ENCODE measurements around the gene NXPE3.

Gene NXPE3

GRCh38 chr3:101836160-101836559, 57.1 kb downstream of the NXPE3 start:
- TF ChIP-seq CTCF (IDR thresholded peaks at IDR 0.05; ENCODE audit: control insufficient read depth, insufficient read depth, low read depth, low read length, missing control alignments): no peak
- no peak overlapping the region for H3K4me3 ChIP-seq (ENCODE audit: control insufficient read depth, low read depth, low read length)
- DNase-seq (ENCODE audit: low read depth): no peak

DNA sequence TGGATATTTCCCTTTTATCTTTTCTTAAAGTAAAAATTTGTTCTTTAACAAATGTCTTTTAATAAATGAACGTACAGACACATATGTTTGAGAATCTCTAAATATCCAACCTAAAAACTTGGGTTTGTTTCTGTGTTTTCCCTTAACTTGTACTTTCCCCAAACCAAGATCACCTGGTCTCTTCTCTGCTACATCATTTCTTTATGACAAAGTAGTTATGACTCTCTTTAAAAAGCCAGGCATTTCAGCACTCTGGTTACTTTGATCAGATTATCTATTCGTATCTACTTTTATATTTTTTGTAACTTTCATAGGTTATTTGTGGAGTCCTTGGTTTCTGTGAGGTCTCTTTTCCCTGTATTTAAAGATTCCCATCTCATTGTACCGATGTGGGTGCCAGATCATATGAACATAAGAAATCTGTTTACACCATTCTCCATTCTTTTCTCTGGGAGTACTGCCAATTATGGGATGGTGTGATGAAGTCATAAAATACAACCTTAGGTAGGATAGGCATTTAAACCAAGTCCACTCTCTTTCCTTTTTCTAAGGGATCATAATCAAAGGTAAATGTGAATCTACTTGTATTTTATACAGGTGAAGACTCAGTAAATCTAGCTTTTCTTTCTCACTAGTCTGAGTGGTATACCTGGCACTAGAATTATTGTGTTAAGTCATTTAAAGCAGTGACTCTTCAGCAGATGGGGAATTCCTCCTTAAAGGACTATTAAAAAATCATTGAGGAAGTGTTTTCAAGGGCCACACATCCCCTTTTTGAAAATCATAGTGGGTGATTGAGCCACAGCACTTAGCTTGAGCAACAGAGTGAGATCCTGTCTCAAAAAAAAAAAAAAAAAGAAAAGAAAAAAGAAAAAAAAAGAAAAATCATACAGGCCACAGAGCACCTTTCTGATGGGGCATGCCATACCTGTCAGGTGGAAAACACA, 57.9 kb downstream of the NXPE3 start:
- TF ChIP-seq CTCF (IDR thresholded peaks at IDR 0.05; ENCODE audit: control insufficient read depth, insufficient read depth, low read depth, low read length, missing control alignments): no peak
- no peak overlapping the region for H3K4me3 ChIP-seq (ENCODE audit: control insufficient read depth, low read depth, low read length)
- DNase-seq (ENCODE audit: low read depth): no peak

- TF ChIP-seq CTCF (IDR thresholded peaks at IDR 0.05; ENCODE audit: control insufficient read depth, insufficient read depth, low read depth, low read length, missing control alignments): no peak
- DNase-seq (ENCODE audit: low read depth): no peak
- no peak overlapping the region for H3K4me3 ChIP-seq (ENCODE audit: control insufficient read depth, low read depth, low read length)
These were observed 59.7 kb downstream of the NXPE3 start for GRCh38 chr3:101838691-101839090.

DNA sequence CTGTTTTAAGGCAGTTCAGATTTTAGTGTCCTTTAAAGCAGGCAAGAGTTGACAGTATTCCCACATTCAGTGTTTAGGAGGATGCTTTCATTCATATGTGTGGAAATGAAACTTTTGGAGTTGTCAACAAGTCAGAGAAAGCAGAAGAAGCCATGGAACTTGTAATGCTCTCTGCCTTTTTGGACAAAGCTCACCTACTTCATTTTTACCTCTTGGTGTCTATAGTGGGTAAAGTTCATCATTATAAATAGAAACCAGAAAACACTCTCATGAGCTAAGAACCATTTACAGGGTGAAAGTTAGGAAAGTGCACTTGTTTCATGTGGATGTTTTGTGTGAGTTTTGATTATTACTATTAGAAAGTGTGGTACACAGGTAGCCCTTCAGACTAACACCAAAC, 61.1 kb downstream of the NXPE3 start:
- no peak for DNase-seq (ENCODE audit: low read depth)

GRCh38 chr3:101842245-101842934, 63.4 kb downstream of the NXPE3 start:
- no peak for TF ChIP-seq CTCF (IDR thresholded peaks at IDR 0.05; ENCODE audit: control insufficient read depth, insufficient read depth, low read depth, low read length, missing control alignments)
- no peak for DNase-seq (ENCODE audit: low read depth)
- no peak overlapping the region for H3K4me3 ChIP-seq (ENCODE audit: control insufficient read depth, low read depth, low read length)

More for the DNA sequence above, 61.1 kb downstream of the NXPE3 start:
- H3K4me3 ChIP-seq (ENCODE audit: control insufficient read depth, low read depth, low read length): no peak overlapping the region
- no peak for TF ChIP-seq CTCF (IDR thresholded peaks at IDR 0.05; ENCODE audit: control insufficient read depth, insufficient read depth, low read depth, low read length, missing control alignments)

- H3K4me3 ChIP-seq (ENCODE audit: control insufficient read depth, low read depth, low read length): no peak overlapping the region
- TF ChIP-seq CTCF (IDR thresholded peaks at IDR 0.05; ENCODE audit: control insufficient read depth, insufficient read depth, low read depth, low read length, missing control alignments): no peak
- DNase-seq (ENCODE audit: low read depth): no peak
These were observed 63.9 kb downstream of the NXPE3 start for GRCh38 chr3:101842935-101843330.
